AG20443 (cell line): Measurements from ENCODE around the gene PASD1.
"Not testable (repeated sequence)": the region's sequence is repeated elsewhere in the genome, so short reads cannot be mapped to it uniquely, and the experiment has no call there.

Experiments
- DNase-seq: peaks from one replicate; pipeline ENCODE4 v3.0.0; 2012; ENCODE audit warnings: low spot score, mixed read lengths

PASD1 gene, protein sequence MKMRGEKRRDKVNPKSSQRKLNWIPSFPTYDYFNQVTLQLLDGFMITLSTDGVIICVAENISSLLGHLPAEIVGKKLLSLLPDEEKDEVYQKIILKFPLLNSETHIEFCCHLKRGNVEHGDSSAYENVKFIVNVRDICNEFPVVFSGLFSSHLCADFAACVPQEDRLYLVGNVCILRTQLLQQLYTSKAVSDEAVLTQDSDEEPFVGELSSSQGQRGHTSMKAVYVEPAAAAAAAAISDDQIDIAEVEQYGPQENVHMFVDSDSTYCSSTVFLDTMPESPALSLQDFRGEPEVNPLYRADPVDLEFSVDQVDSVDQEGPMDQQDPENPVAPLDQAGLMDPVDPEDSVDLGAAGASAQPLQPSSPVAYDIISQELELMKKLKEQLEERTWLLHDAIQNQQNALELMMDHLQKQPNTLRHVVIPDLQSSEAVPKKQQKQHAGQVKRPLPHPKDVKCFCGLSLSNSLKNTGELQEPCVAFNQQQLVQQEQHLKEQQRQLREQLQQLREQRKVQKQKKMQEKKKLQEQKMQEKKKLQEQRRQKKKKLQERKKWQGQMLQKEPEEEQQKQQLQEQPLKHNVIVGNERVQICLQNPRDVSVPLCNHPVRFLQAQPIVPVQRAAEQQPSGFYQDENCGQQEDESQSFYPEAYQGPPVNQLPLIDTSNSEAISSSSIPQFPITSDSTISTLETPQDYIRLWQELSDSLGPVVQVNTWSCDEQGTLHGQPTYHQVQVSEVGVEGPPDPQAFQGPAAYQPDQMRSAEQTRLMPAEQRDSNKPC

DNA sequence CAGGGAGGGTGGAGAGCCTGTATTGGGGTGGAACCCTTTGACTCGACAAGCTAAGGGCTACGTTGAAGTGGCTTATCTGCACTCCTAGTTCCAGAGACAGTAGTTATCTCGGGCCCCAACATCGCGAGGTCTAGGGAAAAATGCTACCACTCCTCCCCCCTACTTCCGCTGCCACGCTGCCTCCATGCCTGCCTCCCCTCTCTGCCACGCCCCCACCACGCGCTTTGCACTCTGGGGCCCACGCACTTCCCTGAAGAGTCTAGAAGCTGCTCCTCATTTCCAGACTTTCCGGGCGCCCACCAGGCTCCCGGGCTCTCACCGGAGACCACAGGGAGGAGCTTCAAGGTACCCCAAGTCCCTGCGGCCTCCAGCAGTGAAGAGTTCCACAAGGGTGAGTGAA, at the start of gene PASD1:
PASD1 (plus strand) TSS at position 227 of the 400 bp plus-strand sequence. CDS start 37,879 bp downstream, outside the sequence.
- no peak for DNase-seq

DNA sequence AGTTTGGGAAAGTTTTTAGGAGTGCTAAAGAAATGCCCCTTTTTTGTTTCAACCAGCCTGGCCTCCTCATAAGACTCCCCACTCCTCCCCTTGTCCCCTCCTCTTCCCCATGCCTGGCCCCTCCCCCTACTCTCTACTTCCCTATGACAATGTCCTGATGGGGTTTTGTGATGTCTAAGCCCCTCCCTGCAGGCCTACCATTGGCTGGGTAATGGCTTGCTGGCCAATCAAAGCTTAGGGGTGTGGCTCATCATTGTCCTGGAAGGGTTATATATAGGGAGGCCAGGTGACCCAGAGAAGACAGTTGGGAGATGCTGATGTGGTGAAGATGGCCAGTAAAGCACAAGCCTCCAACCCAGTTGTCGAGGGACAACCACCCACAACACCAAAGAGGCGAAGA, 48.2 kb upstream of the PASD1 start:
- DNase-seq, result no peak

DNA sequence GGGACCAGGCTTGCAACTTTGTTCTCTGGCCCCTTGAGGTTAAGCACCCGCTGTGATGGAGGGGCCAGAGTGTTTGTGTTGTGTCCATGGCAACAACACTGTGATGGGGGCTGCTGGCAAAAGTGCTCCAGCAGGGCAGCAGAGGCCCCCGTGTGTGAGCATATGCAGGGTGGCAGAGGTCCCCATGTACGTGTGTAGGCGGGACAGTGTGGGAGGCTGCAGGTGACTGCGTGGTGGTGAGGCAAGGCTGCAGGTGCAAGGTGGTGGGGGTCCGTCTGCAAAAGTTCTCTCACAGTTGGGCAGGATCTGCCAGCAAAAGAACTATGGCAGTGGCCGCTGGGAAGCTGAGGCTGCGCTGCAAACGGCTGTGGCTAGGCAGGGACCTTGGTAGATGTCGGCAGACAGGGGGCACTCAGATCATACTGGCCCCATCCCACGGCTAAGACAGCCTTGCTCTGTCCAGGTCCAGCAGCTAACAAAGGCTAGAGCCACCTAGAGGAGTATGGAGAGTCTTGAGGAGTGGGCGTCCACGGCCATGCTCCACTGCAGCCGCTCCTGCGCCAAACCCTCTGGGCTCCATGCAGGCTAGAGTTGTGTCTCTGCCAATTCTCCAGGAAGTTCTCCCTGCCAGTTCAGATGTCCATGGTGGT, 46.8 kb upstream of the PASD1 start:
- no peak for DNase-seq

DNA sequence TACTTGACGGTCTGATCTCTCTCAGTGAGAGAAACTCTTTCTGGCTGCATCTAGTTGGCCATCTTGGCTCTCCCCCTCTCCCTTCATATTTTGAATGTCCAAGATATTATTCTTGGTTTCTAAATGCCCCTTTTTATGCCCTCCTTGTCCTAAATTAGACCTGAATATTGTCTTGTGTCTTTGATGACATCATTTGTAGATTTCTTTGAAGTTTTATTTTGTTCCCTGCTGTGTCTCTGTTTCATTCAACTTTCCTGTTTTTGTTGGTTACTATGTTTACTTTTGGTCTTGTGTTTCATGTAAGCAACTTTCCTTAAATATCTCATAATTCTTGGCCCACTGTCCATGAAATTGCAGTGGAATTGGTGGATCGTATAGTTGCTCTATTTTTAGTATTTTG, 46.1 kb upstream of the PASD1 start:
- DNase-seq, result no peak

DNA sequence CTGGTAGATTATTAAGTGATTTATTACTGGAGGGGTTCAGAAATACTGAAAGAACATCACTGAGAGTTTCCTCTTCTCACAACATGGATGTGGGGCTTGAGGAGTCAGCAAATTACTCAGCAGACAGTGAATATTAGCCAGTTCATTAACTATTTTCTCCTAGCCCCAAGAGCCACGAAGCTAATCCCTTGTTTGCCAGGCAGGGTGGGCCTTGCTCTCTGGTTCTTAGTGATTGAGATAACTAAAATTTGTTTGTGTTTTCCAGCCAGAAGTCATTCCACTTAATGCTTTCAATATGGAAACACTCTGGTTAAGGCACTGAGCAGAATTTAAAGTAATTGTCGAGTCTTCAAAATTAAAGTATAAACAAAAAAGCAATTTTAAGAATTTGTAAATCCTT, 40.1 kb upstream of the PASD1 start:
- DNase-seq, result no peak

DNA sequence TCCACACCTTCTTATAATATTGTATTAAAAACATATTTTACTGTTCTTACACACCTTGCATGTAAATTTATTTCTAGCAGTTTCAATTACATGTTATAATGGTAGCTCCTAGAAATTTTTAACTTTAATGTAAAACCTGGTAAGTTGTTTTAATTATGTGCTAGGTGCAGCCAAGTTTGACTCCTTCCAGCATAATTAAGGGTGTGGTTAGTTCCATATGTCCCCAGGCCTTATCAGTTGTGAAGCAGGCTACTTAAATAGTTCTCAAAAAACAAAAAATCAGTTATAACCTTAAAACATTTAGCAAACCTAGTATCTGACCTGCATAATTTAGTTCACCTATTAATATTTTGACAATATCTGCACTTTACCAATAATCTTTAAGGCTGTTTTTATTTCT, 26.9 kb upstream of the PASD1 start:
- DNase-seq, result no peak

DNA sequence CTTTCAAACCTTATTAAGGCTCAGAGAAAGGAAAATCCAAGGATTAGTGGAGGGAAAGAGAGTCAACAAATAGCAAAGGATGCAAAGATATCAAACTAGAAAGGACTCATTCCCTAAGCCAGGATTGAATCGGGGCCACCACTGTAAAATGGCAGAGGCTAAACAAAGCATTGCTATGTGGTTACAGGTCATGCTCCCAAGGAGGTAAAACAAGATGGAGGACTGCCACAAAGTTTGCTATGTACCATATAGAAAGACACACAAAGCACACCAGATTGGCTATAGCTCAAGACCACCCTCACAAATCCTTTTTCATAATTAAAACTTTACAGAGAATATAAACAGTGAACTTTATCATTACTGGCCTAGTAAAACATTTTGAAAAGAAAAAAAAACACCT, 25.9 kb upstream of the PASD1 start:
- DNase-seq, result no peak

DNA sequence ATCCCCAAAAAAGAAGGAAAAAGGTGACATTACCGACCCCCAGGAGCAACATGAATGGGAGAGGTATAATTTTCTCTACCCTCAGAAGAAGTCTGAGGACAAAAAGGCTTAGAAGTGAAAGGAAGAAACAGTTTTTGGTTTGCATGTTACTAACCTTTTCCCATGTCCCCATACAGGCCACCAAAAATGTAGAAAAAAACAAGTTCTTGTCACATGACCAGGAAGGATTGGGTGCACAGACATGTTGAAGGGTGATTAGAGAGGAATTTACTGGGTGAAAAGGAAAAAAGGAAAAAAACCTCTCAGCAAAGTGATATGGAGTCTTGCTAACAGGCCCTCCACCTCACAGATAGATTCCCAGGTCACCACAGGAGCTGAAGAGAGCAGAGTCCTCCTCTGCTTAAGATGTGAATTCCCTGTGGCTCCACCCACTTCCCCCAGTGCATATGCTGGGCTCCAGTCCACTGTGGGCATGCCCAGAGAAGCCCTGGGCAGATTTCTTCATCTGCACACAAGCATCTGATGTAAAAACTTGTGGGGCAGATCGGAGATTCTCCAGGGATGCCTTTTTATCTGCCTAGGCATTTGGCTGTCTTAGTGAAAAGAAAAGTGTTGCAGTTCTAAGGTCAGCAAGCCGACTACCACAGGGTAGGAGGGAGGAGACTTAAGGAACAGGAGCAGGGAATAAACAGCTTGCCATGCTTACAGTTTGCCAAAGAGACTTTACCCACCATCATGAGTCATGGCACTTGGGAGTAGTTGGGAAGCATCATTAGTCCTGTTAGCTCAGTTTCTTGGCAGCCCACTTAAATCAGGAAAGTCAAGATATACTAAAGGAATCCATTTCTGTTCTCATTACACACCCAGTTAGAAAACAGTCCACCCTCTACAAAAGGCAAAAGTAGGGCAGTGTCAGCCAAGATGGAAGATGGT, 25.0 kb upstream of the PASD1 start:
- no peak for DNase-seq

DNA sequence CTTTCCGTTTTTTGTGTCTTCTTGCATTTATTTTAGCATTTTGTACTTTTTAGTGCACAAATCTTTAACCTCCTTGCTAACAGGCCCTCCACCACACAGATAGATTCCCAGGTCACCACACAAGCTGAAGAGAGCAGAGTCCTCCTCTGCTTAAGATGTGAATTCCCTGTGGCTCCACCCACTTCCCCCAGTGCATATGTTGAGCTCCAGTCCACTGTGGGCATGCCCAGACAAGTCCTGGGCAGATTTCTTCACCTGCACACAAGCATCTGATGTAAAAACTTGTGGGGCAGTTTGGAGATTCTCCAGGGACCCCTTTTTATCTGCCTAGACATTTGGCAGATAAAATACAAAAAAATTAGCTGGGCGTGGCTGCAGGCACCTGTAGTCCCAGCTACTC, 19.8 kb upstream of the PASD1 start:
- DNase-seq, result no peak

DNA sequence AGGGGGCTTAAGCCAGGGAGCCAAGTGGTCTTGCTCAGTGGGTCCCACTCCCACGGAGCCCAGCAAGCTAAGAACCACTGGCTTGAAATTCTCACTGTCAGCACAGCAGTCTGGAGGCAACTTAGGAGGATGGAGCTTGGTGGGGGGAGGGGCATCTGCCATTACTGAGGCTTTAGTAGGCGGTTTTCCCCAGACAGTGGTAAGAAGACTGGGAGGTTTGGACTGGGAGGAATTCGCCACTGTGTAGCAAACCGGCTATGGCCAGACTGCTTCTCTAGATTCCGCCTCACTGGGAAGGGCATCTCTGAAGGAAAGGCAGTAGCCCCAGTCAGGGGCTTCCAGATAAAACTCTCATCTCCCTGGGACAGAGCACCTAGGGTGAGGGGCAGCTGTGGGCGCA, 17.2 kb upstream of the PASD1 start:
- not testable (repeated sequence) for DNase-seq

DNA sequence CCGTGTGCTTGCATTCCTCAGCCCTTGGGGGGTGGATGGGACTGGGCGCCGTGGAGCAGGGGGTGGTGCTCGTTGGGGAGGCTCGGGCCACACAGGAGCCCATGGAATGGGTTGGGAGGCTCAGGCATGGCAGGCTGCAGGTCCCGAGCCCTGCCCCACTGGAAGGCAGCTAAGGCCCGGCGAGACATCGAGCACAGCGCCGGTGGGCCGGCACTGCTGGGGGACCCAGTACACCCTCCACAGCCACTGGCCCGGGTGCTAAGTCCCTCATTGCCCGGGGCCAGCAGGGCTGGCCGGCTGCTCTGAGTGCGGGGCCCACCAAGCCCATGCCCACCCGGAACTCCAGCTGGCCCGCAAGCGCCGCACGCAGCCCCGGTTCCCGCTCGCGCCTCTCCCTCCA, 12.3 kb upstream of the PASD1 start:
- DNase-seq, result not testable (repeated sequence)

DNA sequence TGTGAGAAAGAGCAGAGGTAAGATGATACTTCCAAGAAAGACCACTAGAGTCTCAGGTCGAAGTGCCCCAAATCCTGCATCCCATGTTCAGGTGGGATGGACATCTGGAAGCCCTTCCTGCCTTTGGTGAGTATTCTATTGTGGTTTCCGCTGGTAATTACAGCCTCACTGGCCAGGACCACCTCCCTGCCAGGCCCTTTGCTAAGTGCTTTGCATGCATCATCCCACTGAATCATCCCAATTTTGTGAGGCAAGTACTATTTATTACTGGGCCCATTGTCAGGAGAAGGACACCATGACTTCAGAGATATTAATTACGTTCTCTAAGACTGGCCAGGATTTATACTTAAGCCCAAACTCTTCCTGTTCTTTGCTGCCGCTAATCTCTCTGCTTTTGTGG, 10.7 kb upstream of the PASD1 start:
- DNase-seq, result no peak

DNA sequence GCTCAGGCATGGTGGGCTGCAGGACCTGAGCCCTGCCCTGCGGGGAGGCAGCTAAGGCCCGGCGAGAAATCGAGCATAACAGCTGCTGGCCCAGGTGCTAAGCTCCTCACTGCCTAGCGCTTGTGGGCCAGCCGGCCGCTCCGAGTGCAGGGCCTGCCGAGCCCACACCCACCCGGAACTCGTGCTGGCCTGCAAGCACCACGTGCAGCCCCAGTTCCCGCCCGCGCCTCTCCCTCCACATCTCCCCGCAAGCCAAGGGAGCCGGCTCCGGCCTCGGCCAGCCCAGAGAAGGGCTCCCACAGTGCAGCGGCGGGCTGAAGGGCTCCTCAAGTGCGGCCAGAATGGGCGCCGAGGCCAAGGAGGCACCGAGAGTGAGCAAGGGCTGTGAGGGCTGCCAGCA, 8.2 kb upstream of the PASD1 start:
- DNase-seq, result not testable (repeated sequence)

DNA sequence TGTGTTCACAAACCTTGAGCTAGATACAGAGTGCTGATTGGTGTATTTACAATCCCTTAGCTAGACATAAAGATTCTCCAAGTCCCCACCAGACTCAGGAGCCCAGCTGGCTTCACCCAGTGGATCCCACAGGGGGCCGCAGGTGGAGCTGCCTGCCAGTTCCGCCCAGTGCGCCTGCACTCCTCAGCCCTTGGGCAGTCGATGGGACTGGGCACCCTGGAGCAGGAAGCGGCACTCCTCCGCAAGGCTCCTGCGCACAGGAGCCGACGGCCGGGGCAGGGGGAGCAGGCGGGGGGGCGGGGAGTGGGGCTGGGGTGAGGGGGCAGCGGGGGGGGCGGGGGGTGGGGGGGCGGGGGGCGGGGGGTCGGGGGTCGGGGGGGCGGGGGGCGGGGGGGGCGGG, 990 bp upstream of the PASD1 start:
- DNase-seq, result not testable (repeated sequence)

DNA sequence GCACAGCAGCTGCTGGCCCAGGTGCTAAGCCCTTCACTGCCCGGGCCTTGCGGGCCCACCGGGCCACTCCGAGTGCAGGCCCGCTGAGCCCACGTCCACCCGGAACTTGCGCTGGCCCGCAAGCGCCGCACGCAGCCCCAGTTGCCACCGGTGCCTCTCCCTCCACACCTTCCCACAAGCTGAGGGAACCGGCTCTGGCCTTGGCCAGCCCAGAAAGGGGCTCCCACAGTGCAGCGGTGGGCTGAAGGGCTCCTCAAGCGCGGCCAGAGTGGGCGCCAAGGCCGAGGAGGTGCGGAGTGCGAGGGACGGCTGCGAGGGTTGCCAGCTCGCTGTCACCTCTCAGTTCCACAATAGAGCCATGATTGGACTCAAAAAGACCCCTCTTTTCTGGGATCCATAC, 472 bp upstream of the PASD1 start:
- not testable (repeated sequence) for DNase-seq

DNA sequence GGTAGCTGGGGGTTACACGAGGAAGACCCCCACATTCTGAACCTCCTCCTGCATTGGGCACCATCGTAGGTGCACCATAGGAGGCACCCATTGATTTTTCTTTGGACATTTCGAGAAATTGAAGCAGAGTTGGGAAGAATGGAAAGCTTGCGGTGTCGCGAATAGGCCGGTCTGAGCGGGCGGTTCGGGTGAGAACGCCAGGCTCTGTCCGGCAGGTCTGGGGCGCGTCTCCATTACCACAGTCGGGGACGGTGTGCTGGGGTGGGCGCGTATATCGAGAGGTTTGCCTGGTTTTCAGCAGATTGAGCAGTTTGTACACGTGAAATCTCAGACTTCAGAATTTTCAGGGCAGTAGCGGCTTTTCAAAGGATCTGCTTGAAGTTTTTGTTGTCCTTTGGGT, 560 bp downstream of the PASD1 start:
- no peak for DNase-seq

DNA sequence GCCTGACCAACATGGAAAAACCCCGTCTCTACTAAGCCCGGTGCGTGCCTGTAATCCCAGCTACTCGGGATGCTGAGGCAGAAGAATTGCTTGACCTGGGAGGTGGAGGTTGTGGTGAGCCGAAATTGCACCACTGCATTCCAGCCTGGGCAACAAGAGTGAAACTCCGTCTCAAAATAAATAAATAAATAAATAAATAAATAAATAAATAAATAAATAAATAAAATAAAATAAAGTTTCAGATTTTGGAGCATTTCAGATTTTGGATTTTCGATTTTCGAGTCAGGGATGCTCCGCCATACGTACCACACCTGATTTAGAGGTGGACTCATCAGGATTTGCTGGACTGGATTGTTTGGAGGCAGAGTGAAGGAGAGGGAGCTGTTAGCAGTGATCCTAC, 3.4 kb downstream of the PASD1 start:
- not testable (repeated sequence) for DNase-seq

DNA sequence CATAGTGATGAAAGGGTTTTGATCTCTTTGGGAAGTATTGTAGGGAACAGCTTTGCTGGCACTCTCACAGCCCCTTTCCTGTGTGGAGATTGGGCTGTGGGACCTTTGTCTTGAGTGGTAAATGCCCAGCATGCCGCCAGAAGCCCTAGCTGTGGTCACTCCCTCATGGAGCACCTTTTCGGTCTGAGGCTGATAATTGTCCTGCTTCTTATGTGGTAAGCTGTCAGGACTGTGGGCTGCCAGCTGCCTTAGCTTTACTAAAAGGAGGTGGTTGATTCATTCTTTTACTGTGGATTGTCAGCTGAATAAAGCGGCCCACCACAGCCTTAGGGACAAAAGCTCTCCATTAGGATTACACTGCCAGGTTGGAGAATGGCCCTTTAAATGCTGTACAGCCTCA, 7.1 kb downstream of the PASD1 start:
- DNase-seq, result no peak

DNA sequence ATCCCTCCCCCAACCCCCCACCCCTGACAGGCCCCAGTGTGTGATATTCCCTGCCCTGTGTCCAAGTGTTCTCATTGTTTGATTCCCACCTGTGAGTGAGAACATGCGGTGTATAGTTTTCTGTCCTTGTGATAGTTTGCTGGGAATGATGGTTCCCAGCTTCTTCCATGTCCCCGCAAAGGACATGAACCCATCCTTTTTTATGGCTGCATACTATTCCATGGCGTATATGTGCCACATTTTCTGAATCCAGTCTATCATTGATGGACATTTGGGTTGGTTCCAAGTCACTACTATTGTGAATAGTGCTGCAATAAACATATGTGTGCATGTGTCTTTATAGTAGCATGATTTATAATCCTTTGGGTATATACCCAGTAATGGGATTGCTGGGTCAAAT, 29.9 kb downstream of the PASD1 start:
- DNase-seq, result not testable (repeated sequence)

DNA sequence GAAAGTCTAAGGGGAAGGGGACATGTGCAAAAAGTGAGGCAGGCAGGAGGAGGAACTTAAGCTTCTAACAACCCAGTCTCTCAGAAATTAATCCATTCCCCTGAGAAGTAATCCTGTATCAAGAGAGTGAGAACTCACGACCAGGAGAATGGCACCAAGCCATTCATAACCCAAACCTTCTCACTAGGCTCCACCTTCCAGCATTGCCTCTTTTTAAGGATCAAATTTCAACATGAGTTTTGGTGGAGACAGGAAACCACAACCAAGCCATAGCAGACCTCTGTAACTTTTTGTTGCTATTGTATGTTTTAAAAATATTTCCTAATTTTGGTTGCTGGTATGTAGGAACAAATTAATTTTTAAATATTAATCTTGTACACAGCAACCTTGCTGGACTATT, 32.8 kb downstream of the PASD1 start:
- no peak for DNase-seq

DNA sequence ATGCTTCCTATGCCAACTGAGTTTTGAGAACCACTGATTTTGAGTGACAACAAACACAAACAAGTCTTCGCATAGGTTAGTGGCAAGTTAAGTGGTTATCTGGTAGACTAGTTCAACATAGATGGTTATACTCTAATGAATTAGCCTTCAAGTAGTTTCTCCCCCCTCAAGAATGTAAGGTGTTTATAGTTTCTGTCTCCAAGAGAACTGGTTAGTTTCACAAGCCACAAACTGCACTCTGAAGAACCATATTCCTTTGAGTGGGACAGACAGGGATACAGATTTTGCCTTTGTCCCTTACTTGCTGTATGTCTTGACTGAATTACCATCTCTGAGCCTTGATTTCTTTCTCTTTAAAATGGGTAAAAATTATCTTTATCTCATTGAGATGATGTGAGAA, 41.5 kb downstream of the PASD1 start:
- no peak for DNase-seq

DNA sequence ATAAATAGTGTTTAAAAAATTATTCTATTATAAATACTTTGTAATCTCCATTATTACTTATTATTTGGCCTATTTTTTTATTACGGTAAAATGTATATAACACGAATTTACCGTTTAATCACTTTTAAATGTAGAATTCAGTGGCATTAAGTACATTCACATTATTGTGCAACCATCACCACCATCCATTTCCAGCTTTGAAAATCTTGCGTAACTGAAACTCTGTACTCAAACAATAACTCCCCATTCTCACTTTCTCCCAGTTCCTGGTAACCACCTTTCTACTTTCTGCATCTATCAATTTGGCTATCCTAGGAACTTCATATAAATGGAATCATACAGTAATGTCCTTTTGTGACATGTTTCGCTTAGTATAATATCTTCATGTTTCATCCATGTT, 45.7 kb downstream of the PASD1 start:
- no peak for DNase-seq
